Measurements from ENCODE around the gene AARS1.
"Not testable (repeated sequence)": the region's sequence is repeated elsewhere in the genome, so short reads cannot be mapped to it uniquely, and the experiment has no call there.

The AARS1 gene

GRCh38 chr16:70270176-70270575 lies 19.1 kb downstream of the AARS1 start:
- DNase-seq = no peak

GRCh38 chr16:70269471-70269870 lies 19.8 kb downstream of the AARS1 start:
- no peak for DNase-seq

GRCh38 chr16:70267922-70268321 lies 21.4 kb downstream of the AARS1 start:
- not testable (repeated sequence) for DNase-seq

- peak; percentile 27 for DNase-seq
Observed at GRCh38 chr16:70267516-70267915, 21.8 kb downstream of the AARS1 start.

GRCh38 chr16:70259903-70260302 lies 29.4 kb downstream of the AARS1 start:
- DNase-seq = not testable (repeated sequence)

- DNase-seq = no peak
Observed at GRCh38 chr16:70258946-70259345, 30.4 kb downstream of the AARS1 start.

- DNase-seq = no peak
Observed at GRCh38 chr16:70258065-70258464, 31.2 kb downstream of the AARS1 start.

- no peak for DNase-seq
Observed at GRCh38 chr16:70257391-70257790, 31.9 kb downstream of the AARS1 start.

- DNase-seq = no peak
Observed at GRCh38 chr16:70255574-70255973, 33.7 kb downstream of the AARS1 start.

- DNase-seq = no peak
Observed at GRCh38 chr16:70254965-70255286, 34.4 kb downstream of the AARS1 start.

- DNase-seq = no peak
Observed at GRCh38 chr16:70254180-70254964, 34.9 kb downstream of the AARS1 start.

- peak; percentile 5 for DNase-seq
Observed at GRCh38 chr16:70253291-70254106, 35.8 kb downstream of the AARS1 start.

GRCh38 chr16:70252355-70252988 lies 36.8 kb downstream of the AARS1 start:
- no peak for DNase-seq

- peak; percentile 91 for DNase-seq
Observed at GRCh38 chr16:70251629-70252354, 37.5 kb downstream of the AARS1 start, which contains the start of gene EXOSC6. Gene EXOSC6, minus strand, starts transcription at chr16:70251940. Its CDS starts 40 bp downstream, at chr16:70251900.

- no peak for DNase-seq
Observed at GRCh38 chr16:70250748-70251628, 38.3 kb downstream of the AARS1 start.

- not testable (repeated sequence) for DNase-seq
Observed at GRCh38 chr16:70249697-70250096, 39.6 kb downstream of the AARS1 start.

GRCh38 chr16:70238773-70239172 lies 50.5 kb downstream of the AARS1 start:
- not testable (repeated sequence) for DNase-seq

- DNase-seq = not testable (repeated sequence)
Observed at GRCh38 chr16:70231831-70232230, 57.5 kb downstream of the AARS1 start.

- DNase-seq = not testable (repeated sequence)
Observed at GRCh38 chr16:70226024-70226423, 63.3 kb downstream of the AARS1 start.

GRCh38 chr16:70225430-70225829 lies 63.9 kb downstream of the AARS1 start:
- DNase-seq = not testable (repeated sequence)

GRCh38 chr16:70224645-70225044 lies 64.7 kb downstream of the AARS1 start:
- DNase-seq = not testable (repeated sequence)
